HG03196 (cell line): Measurements from ENCODE around the gene NOPCHAP1.
A peak's percentile ranks its signal among the peaks of the same experiment; 100 is the strongest.
"Not testable (repeated sequence)": the region's sequence is repeated elsewhere in the genome, so short reads cannot be mapped to it uniquely, and the experiment has no call there.

Source experiments
- ATAC-seq: cut with Tn5 transposase; IDR thresholded peaks from one replicate; pipeline ENCODE4 v1.9.1; 2021; ENCODE audit not compliant: unreplicated experiment

NOPCHAP1 gene

DNA sequence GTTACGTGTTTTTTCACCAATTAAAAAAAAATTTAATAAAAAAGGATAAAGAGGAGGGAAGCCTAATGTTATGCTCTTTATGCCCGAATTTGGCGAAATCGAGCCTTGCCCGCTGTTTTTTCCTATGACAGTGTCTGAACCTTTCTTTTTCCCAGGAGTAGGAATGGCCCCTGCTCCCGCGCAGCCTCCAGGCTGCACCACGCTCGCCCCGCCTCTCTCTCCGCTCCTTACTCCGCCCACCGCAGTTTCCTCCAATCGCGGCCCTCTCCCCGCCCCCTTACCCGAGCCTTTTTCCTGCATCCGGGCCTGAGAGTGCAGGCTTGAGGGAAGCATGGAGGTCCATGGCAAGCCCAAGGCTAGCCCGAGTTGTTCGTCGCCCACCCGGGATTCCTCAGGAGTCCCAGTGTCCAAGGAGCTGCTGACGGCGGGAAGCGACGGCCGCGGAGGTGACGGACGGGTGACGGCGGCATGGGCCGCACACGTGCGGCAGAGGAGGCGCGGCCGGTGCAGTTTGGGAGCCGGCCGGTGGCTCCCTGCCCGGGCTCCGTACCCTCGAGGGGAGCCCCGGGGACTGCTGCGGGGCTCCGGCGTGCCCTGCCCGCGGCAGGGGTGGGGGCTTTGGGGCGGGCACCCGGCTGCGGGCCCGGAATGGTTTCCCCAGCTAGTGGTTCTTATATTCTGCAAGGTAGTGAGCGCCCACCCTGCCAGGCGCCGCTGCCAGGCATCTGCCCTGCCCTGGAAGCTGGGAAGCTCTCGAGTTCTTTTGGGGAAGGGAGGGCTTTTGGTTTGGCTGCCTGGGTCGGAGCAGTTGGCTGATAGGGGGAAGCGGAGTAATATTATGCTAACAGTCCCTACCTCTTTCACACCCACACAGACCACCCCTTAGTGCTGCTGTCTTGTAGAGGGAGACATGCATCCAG, at the start of gene NOPCHAP1:
NOPCHAP1 (plus strand) TSS at position 295 of the 920 bp plus-strand sequence; CDS start at position 332, 37 bp downstream.
- ATAC-seq, result peak; percentile 92

GRCh38 chr12:104938371-104938770, 47.7 kb upstream of the NOPCHAP1 start:
- ATAC-seq, result no peak

GRCh38 chr12:104939089-104939488, 47.0 kb upstream of the NOPCHAP1 start:
- no peak for ATAC-seq

DNA sequence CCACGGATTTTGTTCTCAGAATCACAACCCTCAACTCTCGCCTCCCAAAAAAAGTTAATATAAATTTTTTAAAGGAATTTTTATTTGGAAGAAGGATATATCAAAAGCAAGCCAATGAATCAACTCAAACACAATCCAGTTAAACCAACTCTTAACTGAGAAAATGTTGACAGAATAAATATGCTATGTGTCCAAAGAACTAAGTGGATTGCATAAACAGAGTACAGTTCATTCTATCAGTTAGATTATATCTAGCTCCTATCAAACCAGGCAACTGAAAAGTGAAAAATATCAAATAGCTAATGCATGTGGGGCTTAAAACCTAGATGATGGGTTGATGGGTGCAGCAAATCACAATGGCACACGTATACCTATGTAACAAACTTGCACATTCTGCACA, 44.7 kb upstream of the NOPCHAP1 start:
- no peak for ATAC-seq

DNA sequence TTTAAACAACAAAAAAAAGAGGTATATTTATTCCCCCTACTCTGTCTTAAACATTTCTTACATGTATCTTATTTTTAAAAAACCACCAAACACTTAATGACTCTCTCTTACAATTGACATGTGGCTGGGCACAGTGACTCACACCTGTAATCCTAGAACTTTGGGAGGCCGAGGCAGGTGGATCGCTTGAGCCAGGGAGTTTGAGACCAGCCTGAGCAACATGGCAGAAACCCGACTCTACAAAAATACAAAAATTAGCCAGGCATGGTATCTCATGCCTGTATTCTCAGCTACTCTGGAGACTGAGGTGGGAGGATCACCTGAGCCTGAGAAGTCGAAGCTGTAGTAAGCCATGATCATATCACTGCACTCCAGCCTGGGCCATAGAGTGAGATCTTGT, 44.0 kb upstream of the NOPCHAP1 start:
- no peak for ATAC-seq

DNA sequence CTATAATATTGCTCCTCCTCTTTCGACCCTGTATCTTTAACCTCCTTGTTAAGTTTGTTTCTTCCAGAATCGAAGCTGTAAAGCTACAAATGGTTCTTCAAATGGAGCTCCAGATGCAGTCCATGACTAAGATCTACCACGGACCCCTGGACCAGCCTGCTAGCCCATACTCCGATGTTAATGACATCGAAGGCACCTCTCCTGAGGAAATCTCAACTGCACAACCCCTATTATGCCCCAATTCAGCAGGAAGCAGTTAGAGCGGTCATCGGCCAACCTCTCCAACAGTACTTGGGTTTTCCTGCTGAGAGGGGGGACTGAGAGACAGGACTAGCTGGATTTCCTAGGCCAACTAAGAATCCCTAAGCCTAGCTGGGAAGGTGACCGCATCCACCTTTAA, 42.7 kb upstream of the NOPCHAP1 start:
- ATAC-seq, result not testable (repeated sequence)

DNA sequence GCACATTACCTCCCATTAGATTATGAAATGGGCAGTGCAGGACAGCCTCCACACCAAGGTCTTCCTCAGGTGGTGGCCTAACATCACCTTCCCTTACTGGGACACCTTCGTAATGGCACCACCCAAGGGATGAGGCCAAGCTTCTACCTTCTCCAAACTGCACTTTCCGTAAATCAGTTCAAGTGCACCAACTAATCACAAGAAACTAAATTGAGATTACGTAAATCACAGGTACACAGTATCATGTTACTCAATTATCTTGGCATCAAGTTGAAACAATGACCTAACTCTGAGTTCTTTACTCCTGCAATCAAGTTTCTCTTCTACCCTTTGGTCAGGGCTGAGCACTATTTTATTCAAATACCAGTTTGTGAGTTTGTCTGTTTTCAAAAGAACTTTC, 41.9 kb upstream of the NOPCHAP1 start:
- ATAC-seq, result no peak

- not testable (repeated sequence) for ATAC-seq
Observed at GRCh38 chr12:104948716-104949115, 37.4 kb upstream of the NOPCHAP1 start.

GRCh38 chr12:104951759-104952509, 34.2 kb upstream of the NOPCHAP1 start:
- no peak for ATAC-seq

DNA sequence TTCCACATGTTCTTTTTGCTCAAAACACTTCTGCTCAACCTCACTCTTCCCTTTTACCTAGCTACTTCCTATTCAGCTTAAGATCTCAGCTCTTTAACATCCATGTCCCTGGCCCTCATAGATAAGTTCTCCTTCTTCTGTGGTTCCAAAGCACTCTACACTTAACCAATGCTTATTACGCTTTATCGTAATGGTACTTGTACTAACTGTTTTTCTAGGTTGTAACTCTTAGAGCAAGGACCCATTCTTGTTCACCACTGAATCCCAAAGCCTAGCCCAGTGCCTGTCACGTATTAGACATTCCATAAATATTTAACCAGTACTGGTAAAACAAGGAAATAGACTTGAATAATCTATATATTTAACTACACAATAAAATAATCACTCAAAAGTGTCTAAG, 33.3 kb upstream of the NOPCHAP1 start:
- no peak for ATAC-seq

DNA sequence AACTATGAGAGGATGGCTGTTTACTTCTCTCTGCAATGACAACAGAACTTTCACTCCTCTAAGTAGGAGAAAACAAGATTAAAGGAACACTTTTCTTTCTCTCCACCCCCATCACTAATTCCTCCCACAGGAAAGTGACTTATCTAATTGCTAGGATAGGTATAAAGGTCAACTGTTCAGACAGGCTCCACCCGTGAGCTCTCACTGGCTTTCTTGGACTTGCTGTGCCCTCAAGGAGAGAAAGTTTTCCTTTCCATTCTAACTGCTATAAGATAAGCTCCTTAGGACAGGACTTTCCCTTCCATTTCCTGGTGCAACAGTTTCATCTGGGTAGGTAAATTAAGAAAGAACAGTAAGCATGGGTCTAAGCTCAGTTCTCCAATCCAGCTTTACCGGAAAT, 32.8 kb upstream of the NOPCHAP1 start:
- ATAC-seq, result no peak

DNA sequence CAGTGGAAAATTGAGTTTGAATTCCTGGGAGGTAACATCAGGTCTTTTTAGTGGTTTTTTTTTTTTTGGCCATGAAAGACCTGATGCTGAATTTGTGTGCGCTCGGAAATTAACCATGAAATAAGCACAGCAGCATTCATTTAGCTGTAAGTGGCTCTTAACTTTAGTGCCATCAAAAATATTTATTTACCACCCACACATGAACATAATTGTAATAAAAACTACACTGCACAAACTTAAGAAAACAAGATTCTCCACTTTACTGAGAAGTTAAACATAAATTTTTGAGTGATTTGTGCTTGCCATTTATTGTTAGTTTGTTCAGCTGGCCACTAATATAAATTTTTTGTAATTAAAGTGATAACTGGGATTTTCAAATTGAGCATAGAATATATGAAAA, 30.4 kb upstream of the NOPCHAP1 start:
- no peak for ATAC-seq

DNA sequence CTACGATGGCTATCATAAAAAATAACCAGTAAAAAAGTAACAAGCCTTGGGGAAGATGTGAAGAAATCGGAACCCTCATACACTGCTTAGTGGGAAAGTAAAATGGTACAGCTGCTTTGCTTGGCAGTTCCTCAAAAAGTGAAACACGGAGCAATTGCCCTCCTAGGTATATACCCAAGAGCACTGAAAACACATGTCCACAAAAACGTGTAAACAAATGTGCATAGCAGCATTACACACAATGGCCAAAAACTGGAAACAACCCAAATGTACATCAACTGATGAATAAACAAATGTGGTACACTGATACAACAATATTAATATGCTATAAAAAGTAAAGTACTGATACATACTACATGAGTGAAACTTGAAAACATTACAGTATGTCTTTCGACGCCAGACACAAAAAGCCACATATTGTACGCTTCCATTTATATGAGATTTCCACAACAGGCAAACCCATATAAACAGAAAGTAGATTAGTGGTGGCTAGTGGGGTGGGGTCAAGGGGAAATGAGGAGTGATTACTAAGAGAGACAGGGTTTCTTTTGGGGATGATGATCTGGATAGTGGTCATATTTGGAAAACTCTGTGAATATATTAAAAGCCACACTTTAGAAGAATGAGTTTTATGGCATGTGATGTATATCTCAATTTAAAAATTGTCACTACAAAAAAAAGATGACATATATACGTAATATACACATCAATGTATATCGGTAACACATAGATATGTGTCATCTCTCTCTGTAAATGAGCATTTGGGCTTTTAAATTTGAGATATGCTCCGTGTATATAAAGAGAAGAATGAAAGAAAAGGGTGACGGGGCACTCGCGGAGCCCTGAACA, 29.0 kb upstream of the NOPCHAP1 start:
- ATAC-seq, result no peak

- peak; percentile 32 for ATAC-seq
Observed at GRCh38 chr12:104957719-104958000, 28.5 kb upstream of the NOPCHAP1 start.

DNA sequence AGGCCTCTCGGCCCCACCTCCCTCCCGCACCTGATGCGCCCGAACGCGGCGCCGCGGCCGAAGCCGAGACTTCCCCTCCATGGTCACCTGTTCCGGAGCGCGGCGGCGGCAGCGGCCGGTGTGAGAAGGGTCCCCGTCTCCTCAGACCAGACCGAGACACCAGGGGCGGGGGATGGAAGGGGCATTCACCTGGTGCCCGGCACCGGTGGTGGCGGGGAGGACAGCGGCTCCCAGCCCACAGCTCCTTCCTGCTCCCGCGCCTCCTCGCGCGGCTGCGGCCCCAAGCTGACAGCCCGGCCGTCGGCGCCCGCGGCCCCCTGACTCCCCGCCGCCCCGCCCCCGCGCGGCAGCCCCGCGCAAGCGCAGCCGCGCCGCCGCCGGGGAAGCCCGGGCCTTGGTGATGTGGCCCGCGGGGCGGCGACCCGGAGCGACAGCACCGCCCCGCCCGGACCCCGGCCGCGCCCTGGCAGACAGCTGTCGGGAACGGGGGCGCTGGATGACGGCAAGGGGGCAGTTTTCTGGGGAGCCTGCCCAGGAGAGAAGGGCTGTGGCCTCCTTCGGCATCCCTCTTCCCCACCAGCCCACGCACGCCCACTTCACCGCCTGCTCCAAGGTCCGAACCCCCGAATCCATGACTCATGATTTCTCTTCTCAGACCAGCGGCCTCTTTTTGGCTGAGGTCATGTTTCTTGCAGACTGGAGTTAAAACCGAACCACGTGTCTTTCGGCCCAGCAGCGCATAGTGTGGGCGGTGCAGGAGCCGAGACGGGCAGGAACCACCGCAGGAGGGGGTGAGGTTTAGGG, 27.9 kb upstream of the NOPCHAP1 start, which contains the start of gene SLC41A2:
SLC41A2 (minus strand) TSS at position 290 of the 804 bp plus-strand sequence. CDS start 29,763 bp downstream, outside the sequence.
- ATAC-seq, result peak; percentile 65

GRCh38 chr12:104958805-104959334, 27.2 kb upstream of the NOPCHAP1 start:
- no peak for ATAC-seq

GRCh38 chr12:104959335-104959841, 26.7 kb upstream of the NOPCHAP1 start:
- no peak for ATAC-seq

DNA sequence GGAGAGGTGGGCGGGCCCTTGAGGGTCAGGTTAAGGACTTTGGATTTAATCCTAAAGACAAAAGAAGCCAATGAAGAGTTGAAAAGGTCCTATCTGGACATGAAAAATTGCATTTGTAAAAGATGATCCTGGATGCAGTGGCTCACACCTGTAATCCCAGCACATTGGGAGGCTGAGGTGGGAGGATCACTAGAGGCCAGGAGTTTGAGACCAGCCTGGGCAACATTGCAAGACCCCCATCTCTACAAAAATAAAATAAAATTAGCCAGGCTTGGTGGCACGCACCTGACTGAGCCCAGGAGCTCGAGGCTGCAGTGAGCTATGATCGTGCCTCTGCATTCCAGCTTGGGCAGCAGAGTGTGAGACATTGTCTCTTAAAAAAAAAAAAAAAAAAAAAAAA, 25.7 kb upstream of the NOPCHAP1 start:
- no peak for ATAC-seq

GRCh38 chr12:104963757-104964156, 22.4 kb upstream of the NOPCHAP1 start:
- ATAC-seq, result no peak
